NCI-H2227 (cell line): ENCODE results near the gene DUSP9.
"Not testable (repeated sequence)": the region's sequence is repeated elsewhere in the genome, so short reads cannot be mapped to it uniquely, and the experiment has no call there.

Experiments used
- DNase-seq: peaks from one replicate; lab custom pipeline; 2025; ENCODE audit not compliant: unreplicated experiment; lab: John Stamatoyannopoulos, UW

Gene DUSP9

DNA sequence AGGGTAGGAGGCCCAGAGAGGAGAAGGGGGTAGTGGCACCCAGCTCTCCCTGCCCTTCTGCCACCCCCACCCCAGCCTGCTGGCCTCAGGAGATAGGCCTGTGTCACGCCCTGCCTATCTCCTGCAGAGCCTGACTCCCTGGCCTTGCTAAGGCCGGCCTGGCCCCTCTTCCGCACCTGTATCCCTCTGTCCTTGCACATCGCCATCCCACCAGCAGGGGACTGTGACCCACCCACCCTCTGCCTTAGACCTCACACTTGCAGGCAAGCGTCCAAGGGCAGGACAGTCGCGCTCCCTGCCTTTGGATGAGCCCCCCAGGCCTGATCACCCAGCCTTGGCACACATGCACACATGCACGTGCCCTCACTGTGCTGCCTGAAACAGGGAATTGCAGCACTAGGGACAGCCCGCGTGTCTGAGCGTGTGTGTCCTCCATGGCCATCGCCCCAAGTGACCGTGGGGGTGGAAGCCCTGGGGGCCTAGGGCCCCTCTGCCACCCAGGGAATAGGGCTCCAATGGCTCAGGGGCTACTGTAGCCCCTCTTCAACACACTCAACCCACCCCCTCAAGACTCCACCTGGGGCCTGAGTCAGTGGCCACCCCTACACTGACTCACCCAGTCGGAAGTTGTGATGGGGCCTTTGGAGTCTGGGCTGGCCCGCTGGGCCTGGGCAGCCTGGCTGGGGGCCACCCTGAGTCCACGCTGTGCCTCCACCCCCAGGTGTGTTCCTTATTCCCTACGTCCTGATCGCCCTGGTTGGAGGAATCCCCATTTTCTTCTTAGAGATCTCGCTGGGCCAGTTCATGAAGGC is 42.9 kb downstream of the DUSP9 start:
- DNase-seq: peak; percentile 8

DNA sequence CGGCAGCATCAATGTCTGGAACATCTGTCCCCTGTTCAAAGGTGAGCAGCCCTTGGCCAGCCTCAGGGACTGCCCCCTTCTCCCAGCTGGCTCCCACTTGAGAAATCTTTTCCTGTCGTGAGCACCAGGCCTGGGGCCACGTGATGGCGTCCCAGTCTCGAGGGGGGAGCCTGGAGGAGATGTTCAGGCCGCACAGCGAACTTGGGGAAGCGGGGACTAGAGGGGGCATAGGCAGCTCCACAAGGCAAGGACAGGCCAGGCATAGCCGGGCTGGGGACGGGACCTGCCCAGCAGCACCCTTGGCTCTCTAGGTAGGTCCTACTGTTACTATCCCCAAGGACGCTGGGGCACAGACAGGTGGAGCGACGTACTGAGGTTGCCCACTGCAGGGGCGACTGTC is 43.5 kb downstream of the DUSP9 start:
- DNase-seq: no peak

DNA sequence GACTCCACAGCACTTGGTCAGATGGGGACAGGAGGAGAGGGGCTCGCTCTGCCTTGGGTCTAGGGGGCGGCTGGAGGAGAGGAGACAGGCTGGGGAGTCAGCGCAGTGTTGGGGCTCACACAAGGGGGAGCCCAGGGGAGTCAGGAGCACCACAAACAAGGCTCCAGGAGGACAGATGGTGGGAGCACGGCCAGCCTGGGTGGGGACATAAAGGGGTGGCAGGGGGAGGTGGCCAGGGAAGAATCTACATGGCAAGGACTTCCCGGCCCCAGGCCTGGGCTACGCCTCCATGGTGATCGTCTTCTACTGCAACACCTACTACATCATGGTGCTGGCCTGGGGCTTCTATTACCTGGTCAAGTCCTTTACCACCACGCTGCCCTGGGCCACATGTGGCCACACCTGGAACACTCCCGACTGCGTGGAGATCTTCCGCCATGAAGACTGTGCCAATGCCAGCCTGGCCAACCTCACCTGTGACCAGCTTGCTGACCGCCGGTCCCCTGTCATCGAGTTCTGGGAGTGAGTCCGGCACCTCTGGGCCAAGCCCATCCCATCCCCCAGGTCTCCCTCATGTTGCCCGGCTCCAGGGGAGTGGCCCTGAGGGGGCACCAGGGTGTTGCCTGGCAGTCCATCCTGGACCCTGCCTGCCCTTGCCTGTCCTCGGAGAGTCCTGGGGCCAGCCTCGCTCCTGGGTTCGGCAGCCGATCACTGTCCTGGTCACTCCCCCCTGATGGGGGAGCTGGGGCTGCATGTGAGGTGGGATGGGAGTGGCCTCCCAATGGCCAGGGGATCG is 44.2 kb downstream of the DUSP9 start:
- DNase-seq: not testable (repeated sequence)

DNA sequence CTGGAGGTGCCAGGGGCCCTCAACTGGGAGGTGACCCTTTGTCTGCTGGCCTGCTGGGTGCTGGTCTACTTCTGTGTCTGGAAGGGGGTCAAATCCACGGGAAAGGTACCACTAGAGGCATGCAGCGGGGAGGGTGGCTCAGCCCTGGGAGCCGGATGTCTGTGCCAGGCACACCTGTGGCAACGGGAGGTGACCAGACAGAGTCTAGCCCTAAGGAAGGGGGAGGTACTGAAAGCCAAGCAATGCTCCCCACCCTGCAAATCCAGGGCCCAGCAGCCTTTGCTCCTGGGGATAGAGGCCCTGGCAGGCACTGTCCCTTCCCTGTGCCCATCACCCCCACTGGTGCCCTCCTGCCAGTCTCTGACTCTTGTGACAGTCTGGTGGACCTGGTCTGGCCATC is 45.0 kb downstream of the DUSP9 start:
- no peak for DNase-seq

DNA sequence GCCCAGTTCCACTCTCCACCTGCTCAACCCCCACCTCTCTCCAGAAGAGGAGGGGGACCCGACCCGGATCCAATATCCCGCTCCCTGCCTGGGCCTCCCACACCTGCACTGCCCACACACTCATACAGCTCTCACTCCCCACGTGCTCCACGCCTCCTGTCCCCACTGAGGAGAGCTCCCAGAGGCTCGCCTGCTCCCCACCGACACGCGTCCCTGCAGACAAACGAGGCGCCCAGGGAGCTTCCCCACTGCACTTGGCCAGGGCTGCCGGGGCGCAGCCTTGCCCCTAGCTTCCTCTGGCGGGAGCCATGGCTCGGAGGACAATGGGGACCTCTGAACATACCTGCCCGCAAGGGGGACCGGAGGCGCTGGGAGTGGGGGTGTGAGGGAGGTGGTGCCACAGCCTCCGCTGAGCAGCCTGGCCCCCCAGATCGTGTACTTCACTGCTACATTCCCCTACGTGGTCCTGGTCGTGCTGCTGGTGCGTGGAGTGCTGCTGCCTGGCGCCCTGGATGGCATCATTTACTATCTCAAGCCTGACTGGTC is 45.7 kb downstream of the DUSP9 start:
- no peak for DNase-seq

DNA sequence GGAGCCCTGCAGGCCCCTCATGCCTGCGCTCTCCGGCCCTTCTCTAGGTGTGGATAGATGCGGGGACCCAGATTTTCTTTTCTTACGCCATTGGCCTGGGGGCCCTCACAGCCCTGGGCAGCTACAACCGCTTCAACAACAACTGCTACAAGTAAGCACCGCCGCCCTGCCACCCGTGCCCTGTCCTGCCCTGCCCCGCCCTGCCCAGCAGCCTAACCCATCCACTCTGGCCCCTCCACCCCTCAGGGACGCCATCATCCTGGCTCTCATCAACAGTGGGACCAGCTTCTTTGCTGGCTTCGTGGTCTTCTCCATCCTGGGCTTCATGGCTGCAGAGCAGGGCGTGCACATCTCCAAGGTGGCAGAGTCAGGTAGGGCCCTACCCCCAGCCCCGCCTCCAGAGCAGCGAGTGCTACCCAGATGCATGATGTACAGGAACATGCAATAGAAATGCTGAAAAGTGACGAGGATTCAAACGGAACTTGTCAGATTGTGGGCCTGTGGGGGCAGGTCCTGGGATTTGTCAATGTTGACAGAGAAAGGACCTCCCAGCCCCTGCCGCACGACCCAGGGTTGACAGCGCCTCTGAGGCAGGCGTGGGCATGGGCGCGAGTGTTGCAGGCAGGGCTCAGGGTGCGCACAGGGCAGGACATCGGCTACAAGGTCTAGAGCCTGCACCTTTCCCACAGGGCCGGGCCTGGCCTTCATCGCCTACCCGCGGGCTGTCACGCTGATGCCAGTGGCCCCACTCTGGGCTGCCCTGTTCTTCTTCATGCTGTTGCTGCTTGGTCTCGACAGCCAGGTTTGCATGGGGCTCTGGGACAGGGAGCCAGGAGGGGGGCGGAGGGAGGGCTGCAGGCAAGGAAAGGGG is 46.4 kb downstream of the DUSP9 start:
- DNase-seq: no peak

DNA sequence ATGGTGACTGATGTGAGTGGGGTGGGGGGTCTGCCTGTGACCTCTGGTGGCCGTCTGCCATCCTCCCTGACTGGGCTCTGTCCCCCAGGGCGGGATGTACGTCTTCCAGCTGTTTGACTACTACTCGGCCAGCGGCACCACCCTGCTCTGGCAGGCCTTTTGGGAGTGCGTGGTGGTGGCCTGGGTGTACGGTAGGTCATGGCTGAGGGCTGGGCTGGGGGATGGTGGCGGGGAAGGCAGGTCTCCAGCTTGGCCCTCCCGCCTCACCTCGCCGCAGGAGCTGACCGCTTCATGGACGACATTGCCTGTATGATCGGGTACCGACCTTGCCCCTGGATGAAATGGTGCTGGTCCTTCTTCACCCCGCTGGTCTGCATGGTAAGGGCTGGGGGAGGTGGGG is 47.3 kb downstream of the DUSP9 start:
- not testable (repeated sequence) for DNase-seq

DNA sequence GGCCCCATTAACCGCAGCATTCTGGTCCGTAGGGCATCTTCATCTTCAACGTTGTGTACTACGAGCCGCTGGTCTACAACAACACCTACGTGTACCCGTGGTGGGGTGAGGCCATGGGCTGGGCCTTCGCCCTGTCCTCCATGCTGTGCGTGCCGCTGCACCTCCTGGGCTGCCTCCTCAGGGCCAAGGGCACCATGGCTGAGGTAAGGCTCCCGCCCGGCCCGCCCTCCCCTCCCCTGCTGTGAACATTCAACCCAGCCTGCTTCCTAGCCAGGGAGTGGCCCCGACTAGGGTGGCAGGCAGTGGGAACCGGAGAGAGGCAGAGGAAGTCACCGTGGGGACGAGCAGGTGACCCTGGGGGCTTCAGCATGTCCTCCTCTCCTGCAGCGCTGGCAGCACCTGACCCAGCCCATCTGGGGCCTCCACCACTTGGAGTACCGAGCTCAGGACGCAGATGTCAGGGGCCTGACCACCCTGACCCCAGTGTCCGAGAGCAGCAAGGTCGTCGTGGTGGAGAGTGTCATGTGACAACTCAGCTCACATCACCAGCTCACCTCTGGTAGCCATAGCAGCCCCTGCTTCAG is 47.8 kb downstream of the DUSP9 start:
- no peak for DNase-seq

DNA sequence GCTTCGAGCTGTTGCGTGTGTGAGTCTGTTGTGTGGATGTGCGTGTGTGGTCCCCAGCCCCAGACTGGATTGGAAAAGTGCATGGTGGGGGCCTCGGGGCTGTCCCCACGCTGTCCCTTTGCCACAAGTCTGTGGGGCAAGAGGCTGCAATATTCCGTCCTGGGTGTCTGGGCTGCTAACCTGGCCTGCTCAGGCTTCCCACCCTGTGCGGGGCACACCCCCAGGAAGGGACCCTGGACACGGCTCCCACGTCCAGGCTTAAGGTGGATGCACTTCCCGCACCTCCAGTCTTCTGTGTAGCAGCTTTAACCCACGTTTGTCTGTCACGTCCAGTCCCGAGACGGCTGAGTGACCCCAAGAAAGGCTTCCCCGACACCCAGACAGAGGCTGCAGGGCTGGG is 49.1 kb downstream of the DUSP9 start:
- DNase-seq: no peak

DNA sequence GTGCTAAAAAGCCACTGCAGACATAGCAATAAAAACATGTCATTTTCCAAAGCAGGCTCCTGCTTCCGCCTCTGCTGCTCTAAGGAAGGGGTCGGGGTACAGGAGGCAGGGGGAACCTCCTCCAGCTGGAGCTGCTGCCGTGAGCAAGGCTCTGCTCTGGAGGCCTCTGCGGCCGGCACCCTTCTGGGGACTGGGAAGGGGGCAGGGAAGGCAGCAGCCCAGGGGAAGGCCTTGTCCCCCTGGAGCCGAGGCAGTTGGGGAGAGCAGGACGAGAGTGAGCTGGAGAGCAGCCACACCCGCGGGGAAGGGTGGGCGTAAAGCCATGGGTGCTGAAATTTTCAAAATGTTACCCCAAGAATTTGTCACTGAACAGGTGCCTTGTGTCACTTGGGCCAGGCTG is 49.5 kb downstream of the DUSP9 start:
- DNase-seq: not testable (repeated sequence)

DNA sequence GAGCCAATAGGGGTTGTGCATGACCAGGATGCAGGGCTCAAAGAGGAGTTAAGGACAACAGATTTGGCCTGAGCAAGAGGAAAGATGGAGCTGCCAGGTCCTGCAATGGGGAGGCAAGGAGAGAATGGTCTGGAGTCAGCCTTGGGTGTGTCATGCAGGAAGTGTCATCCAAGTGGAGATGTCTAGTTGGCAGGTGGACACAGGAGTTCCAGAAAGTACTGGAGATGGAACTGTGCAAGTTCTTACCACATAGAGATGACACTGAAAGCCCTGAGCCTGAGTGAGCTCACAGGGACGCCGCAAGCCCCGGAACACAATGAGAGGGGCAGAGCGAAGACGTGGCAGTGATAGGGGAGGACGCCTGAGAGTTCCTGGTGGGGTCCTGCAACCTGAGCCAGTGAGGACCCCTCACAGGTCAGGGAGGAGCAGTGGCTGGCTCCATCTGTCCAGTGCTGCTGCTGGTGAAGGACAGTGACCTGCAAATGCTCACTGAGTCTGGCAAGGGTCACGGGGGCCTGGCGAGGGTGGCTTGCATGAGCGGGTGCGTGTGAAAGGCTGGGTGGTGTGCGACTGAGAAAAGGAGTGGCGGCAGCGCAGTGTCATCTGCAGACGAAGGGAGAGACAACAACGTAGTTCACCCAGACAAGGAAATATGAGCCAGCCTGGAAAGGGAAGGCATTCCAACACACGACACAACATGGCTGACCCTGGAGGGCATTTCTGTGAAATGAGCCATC is 50.2 kb downstream of the DUSP9 start:
- not testable (repeated sequence) for DNase-seq

DNA sequence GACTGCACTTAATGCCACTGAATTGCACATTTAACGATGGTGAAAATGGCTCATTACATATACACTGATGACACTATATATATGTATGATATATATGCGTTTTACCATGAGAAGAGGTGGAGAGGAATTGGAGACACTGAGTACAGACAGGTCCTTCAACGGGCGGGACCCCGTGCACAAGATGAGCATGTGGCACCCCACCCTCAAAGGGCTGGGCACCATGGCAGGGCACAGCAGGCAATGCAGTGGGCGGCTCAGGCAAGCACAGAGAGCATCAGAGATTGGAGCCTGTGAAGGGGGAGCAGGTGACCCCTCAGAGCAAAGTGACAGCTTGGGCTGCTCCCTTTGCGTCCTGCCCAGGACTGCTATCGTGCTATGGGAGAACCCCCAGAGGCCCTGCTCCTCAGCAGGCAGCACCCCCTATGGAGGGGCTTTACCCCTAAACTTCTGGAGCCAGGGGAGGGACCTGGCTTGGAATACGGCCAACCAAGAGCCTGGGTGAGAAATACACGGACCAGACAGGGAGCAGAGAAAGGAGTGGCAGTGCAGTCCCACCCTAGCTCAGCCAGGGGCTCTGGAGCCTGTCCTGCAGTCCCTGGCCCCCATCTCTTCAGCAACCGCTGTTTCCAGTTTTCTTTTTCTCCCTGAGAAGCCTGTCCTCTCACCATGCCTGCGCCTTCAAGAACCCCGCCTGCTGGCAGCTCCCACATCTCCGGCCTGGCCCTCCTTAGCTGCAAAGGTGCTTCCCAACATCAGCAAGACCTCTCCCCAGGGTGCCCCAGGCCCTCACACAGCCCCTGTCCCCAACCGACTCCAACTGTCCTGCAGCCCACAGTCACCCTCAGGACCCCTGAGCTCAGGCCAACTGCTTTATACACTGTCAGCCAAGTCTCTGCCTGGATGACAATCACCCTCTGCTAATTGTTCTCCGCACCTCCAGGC is 51.2 kb downstream of the DUSP9 start:
- DNase-seq: no peak

DNA sequence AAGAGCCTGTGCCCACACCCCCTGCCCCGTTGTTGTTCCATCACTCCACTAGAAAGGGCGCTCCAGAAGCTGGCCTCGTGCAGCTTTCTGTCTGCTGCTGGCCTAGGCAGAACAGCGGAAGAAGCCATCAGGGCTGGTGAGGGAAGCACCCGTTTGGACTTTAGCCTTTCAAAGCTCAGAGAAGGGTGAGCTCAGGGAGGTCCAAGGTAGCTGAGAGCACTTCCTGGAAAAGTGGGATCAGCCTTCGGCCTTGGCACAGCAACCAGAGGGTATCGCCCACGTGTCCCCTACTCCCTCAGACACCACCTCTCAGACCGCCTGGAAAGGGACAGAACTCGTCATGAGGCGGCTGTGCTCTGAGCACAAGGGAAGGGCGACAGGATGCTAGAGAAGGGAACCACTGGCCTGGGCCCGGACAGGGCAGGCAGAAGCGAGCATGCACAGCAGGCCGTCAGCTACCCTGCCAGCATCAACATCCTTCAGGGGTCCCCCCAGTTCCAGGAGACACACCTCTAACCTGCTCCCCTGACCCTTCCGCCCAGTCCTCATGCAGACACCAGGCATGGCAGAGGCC is 52.3 kb downstream of the DUSP9 start:
- not testable (repeated sequence) for DNase-seq

DNA sequence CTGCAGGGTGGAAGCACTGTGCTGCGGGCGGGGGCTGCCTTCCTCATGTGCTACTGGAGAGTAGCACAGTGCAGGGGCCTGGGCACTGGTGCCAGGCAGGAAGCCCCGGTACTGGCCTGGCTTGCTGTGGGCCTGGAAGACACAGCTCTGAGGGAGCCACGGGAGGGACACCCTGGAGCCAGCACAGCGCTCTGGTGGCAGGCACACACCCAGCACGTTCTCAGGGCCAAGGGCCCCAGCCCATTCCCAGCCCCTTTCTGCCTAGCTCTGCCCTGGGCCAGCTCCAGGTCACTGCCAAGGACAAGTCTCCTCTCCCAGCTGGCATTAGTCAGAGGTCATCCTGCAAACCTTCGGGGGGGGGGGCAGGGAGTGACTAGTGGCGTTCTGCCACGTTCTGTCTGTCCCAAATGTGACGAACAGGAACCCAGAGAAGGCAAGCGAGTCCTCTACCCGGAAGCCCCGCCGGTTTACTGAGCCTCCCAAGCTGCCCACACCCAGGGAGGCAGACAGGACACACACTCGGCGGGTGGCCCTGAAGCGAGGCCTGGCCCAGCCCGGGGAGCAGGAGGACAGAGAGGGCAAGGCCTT is 52.9 kb downstream of the DUSP9 start:
- not testable (repeated sequence) for DNase-seq

DNA sequence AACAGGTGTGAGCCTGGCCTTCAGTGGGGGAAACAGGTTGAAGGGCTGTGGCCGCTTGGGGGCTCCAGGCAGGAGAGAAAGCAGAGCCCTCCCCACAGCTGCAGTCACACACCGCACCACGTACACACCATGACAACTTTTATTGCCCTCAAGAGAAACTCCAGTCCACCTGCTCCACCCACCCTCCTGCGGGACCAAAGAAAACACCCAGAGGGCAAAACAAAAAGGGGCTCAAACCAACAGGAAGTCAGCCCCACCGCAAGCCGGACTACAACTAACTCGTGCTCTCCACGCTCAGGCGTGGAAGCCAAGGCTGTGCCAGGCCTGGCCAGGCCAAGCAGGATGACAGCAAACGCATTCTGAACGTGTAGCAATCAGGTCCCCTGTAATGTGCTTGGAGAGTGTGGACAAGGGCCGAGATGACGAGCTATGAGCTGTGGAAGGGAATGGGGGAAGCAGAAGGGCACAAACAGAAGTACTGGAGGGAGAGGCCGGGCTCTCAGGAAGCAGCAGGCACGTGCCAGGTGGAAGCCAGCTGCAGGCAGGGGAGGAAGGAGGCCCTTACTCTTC is 53.5 kb downstream of the DUSP9 start:
- no peak for DNase-seq
